A673 (cell line): Measurements from ENCODE around the gene CFAP46. TPM values are rescaled to one million over a fixed set of nuclear protein-coding genes. Genes with fewer than 3 reads are reported as not detected.

Experiments used
- BruUV-seq: library from RNA; stranded (reverse); fragments of 400-500 nt; replicated peaks from 2 replicates; lab custom pipeline; 2021; lab: Mats Ljungman, UMichigan
- CTCF ChIA-PET: fragments of 300-600 bp; sonication (Branson Sonifier 250); formaldehyde crosslinking; loops from one replicate; lab custom pipeline; 2022; ENCODE audit warnings: antibody characterized with exemption; lab: Charles Lee
- POLR2A ChIA-PET: fragments of 300-600 bp; sonication (Branson Sonifier 250); formaldehyde crosslinking; loops from one replicate; lab custom pipeline; 2022; ENCODE audit warnings: antibody characterized with exemption; ENCODE audit not compliant: low non-redundant PET; lab: Charles Lee
- DNase-seq: peaks from one replicate; pipeline ENCODE4 v3.0.0-alpha.2; 2015; ENCODE audit warnings: low spot score
- H3K27ac ChIP-seq: fragments of 200-600 bp; sonication (generic); 2 replicates; pipeline ENCODE4 v1.5.1; 2016; ENCODE audit warnings: mixed run types, low read depth, mild to moderate bottlenecking, mixed read lengths, antibody characterized with exemption, low read length; ENCODE audit not compliant: poor library complexity, severe bottlenecking
- H3K27me3 ChIP-seq: fragments of 200-600 bp; sonication (generic); replicated peaks from 2 replicates; pipeline ENCODE4 v1.6.1; 2017; ENCODE audit warnings: mixed run types, low read depth, mild to moderate bottlenecking, mixed read lengths, antibody characterized with exemption, low read length; ENCODE audit not compliant: insufficient read depth, poor library complexity
- H3K36me3 ChIP-seq: fragments of 200-600 bp; sonication (generic); 2 replicates; pipeline ENCODE4 v1.6.1; 2016; ENCODE audit warnings: mixed run types, mild to moderate bottlenecking, mixed read lengths, antibody characterized with exemption, low read length; ENCODE audit not compliant: insufficient read depth, poor library complexity, severe bottlenecking
- H3K4me1 ChIP-seq: fragments of 200-600 bp; sonication (generic); 2 replicates; pipeline ENCODE4 v1.6.1; 2017; ENCODE audit warnings: mixed run types, mild to moderate bottlenecking, mixed read lengths, antibody characterized with exemption, low read length; ENCODE audit not compliant: insufficient read depth, poor library complexity, severe bottlenecking
- H3K4me3 ChIP-seq: fragments of 200-600 bp; sonication (generic); 2 replicates; pipeline ENCODE4 v1.5.1; 2016; ENCODE audit warnings: low read depth, mixed run types, mild to moderate bottlenecking, mixed read lengths, low read length; ENCODE audit not compliant: poor library complexity, severe bottlenecking
- H3K9me3 ChIP-seq: fragments of 200-600 bp; sonication (generic); 2 replicates; pipeline ENCODE4 v1.6.1; 2016; ENCODE audit warnings: mixed run types, low read depth, mild to moderate bottlenecking, mixed read lengths, antibody characterized with exemption, low read length; ENCODE audit not compliant: poor library complexity, severe bottlenecking
- EZH2 ChIP-seq: fragments of 200-600 bp; sonication (generic); IDR thresholded peaks from 2 replicates; pipeline ENCODE4 v1.6.1; 2017; ENCODE audit warnings: borderline replicate concordance, low read depth, mild to moderate bottlenecking, mixed read lengths, antibody characterized with exemption, low read length; ENCODE audit not compliant: poor library complexity, severe bottlenecking
- intact Hi-C: fragments of 100-400 bp; cut with micrococcal nuclease; formaldehyde crosslinking; loops from one replicate; pipeline ENCODE4 v1.10.0; 2022; ENCODE audit not compliant: unreplicated experiment
- total RNA-seq: library from RNA; stranded (reverse); gene quantifications from 2 replicates; pipeline ENCODE4 v1.2.3, GENCODE V29; 2021
- TF ChIP-seq, protein P1 (sequence below): fragments of 300-800, 200-600 bp; sonication (generic); conservative IDR thresholded peaks from 2 replicates; pipeline ENCODE4 v1.5.1; 2017; ENCODE audit warnings: low read depth, mild to moderate bottlenecking, antibody characterized with exemption, low read length, moderate library complexity, mixed read lengths

CFAP46 gene
- total RNA-seq, 1 experiment from 2014 or later: 1.9 TPM

DNA sequence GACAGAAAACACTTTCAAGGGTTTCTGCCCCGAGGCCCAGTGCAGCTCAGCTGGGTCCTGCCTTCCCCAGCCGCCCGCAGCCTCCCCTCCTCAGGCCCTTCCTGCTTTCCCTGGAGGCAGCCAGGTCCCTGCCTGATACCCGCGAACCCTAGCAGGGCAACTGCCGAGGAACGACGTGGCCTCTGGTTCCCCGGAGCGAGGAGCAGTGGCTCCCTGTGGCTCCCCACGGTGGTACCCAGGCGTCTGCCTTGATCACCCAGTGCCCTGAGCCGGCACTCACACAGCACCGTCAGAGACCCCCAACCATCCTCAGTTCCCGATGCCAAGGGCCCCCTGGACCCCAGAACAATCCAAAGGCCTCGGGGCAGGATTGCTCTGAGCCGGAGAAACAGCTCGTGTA is 58.3 kb downstream of the CFAP46 start:
- intact Hi-C loops: no loop called here
- TF ChIP-seq, protein P1, sequence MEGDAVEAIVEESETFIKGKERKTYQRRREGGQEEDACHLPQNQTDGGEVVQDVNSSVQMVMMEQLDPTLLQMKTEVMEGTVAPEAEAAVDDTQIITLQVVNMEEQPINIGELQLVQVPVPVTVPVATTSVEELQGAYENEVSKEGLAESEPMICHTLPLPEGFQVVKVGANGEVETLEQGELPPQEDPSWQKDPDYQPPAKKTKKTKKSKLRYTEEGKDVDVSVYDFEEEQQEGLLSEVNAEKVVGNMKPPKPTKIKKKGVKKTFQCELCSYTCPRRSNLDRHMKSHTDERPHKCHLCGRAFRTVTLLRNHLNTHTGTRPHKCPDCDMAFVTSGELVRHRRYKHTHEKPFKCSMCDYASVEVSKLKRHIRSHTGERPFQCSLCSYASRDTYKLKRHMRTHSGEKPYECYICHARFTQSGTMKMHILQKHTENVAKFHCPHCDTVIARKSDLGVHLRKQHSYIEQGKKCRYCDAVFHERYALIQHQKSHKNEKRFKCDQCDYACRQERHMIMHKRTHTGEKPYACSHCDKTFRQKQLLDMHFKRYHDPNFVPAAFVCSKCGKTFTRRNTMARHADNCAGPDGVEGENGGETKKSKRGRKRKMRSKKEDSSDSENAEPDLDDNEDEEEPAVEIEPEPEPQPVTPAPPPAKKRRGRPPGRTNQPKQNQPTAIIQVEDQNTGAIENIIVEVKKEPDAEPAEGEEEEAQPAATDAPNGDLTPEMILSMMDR: no peak
- no peak for TF ChIP-seq EZH2
- no peaks in the 10 kb centered on the region for H3K9me3 ChIP-seq
- H3K27me3 ChIP-seq: peaks cover 42% of the 10 kb centered on the region
- ChIA-PET CTCF (no interaction called here), POLR2A (no interaction called here)
- no peak overlapping the region for H3K27ac ChIP-seq
- no TSS peak for BruUV-seq
- no peaks in the 10 kb centered on the region for H3K4me1 ChIP-seq
- no peak overlapping the region for H3K4me3 ChIP-seq
- DNase-seq: no peak
- H3K36me3 ChIP-seq: no peaks in the 10 kb centered on the region

DNA sequence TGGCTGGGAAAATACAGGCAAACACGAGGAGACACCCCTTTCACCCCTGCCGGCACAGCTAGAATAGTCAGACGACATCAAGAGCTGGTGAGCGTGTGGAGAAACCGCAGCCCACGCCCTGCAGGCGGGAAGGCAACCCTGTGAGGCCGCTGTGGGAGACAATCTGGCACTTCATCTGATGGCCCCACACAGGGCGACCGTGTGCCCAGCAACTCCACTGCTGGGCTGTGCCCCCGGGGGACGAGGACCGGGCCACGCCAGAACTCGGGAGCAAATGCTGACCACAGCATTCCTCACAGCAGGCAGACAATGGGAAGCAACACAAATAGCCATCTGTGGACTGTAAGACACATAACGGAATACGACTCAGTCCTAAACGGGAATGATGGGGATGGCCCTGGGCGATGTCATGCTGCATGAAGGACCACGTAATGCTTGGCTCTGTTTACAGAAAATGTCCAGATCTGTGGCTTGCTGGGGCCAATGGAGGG is 58.9 kb downstream of the CFAP46 start:
- no TSS peak for BruUV-seq
- Histone ChIP-seq H3K27me3 (peaks cover 48% of the 10 kb centered on the region), H3K4me3 (no peak overlapping the region), H3K27ac (no peak overlapping the region), H3K9me3 (no peaks in the 10 kb centered on the region), H3K4me1 (no peaks in the 10 kb centered on the region), H3K36me3 (no peaks in the 10 kb centered on the region)
- ChIA-PET POLR2A (no interaction called here), CTCF (no interaction called here)
- intact Hi-C loops: no loop called here
- TF ChIP-seq EZH2: no peak
- TF ChIP-seq, protein P1: no peak
- no peak for DNase-seq

DNA sequence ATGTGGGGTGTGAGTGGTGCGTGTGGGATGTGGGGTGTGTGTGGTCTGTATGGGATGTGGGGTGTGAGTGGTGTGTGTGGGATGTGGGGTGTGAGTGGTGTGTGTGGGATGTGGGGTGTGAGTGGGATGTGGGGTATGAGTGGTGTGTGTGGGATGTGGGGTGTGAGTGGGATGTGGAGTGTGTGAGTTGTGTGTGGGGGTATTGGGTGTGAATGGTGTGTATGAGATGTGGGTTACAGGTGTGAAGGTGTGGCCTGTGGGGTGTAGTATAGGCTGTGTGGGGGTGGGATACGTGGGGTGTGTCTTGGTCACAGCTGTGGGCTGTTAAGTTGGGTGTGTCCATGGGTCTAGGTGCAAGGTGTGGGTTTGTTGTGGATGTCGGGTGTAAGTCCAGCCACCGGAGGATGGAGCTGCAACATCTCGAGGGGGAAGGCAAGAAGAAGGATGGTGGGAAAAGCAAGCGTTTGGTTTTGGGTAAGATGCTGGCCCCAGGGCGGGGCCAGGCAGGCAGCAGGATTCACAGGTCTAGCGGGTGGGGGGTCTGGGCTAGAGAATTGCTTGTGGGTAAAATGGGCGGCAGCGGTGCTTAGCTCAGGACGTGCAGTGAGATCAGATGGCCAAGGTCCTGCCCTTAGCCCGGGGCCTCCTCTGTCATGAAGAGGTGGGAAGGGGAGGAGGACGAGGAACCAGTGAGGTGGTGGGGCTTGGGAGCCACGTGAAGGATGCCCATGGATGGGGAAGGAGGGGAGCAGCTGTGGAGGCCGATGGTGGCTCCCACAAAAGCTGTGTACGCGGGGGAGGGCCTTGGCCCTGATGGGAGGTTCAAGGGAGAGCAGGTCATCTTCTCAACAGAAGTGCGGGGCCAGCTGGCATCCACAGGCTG is 60.1 kb downstream of the CFAP46 start:
- BruUV-seq: no TSS peak
- POLR2A ChIA-PET: no interaction called here
- DNase-seq: no peak

More for the DNA sequence above, 60.1 kb downstream of the CFAP46 start:
- TF ChIP-seq, protein P1: no peak
- no peak for TF ChIP-seq EZH2
- no peaks in the 10 kb centered on the region for H3K9me3 ChIP-seq
- no peak overlapping the region for H3K4me3 ChIP-seq
- no peaks in the 10 kb centered on the region for H3K4me1 ChIP-seq
- CTCF ChIA-PET: no interaction called here
- no peak overlapping the region for H3K27ac ChIP-seq
- intact Hi-C loops: no loop called here
- no peaks in the 10 kb centered on the region for H3K36me3 ChIP-seq
- H3K27me3 ChIP-seq: peaks cover 53% of the 10 kb centered on the region
